Activated CD4-positive, alpha-beta T cell treated with anti-CD3 and anti-CD28 coated beads for 48 hours (primary cell): ENCODE results near the gene RBPJL.
A peak's percentile ranks its signal among the peaks of the same experiment; 100 is the strongest.

Experiments
- DNase-seq: peaks from one replicate; pipeline ENCODE4 v3.0.0-alpha.2; 2020

RBPJL gene

GRCh38 chr20:45294003-45294368 is 12.7 kb upstream of the RBPJL start:
- no peak for DNase-seq

DNA sequence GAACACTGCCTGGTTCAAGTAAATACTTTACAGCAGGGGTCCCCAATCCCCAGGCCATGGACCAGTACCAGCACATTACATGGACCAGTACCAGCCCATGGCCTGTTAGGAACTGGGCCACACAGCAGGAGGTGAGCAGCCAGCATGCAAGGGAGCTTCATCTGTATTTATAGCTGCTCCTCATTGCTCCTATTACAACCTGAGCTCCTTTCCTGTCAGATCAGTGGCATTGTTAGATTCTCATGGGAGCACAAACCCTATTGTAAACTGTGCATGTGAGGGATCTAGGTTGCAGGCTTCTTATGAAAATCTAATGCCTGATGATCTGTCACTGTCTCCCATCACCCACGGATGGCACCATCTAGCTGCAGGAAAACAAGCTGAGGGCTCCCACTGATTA is 12.0 kb upstream of the RBPJL start:
- DNase-seq = no peak

DNA sequence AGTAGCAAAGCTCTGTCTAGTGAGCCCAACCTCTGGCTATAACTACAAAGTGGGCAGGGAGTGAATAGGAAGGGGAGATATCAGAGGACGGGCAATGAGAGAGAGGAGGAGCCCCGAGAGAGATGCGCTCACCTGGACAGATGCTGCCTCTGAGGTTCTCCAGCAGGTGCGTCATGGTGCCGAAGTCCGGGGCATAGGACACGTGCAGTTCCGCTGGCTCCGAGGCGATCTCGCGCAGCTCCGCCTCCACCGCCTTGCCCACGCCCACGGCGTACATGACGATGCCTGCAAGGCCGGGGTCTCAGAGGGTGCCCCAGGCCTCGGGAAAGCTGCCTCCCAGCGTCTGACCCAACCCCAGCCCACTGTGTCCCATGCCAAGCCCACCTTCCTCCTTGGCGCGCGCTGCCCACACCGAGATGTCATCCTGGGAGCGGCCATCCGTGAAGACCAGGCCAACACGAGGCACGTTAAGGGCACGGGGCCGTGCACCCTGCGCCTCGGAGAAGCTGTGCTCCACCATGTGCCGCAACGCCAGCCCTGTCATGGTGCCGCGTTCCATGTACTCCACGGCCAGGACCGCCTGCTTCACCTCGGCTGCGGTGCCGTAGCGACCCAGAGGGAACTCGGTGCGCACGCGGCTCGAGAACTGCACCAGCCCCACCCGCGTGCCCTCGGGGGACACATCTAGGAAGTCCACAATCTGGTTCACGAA is 8.7 kb upstream of the RBPJL start:
- DNase-seq = no peak

GRCh38 chr20:45299786-45300185 is 6.9 kb upstream of the RBPJL start:
- no peak for DNase-seq

DNA sequence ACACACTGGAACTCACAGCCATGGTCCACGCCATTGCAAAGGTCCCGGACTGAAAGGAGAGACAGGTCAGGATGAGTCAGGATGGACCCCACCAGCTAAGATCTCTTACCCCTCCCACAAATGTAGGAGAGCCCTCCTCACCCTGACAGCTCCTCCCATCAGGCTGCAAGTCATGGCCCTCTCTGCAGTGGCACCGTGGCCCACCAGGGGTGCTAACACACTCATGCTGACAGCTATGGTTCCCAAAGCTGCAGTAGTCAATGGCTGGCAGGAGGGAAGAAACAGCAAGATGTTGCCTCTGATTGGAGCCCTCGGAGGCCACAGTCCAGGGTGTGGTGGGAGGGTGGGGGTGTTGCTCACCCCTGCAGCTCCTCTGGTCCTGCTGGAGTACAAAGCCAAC is 5.7 kb upstream of the RBPJL start:
- DNase-seq = peak; percentile 77

DNA sequence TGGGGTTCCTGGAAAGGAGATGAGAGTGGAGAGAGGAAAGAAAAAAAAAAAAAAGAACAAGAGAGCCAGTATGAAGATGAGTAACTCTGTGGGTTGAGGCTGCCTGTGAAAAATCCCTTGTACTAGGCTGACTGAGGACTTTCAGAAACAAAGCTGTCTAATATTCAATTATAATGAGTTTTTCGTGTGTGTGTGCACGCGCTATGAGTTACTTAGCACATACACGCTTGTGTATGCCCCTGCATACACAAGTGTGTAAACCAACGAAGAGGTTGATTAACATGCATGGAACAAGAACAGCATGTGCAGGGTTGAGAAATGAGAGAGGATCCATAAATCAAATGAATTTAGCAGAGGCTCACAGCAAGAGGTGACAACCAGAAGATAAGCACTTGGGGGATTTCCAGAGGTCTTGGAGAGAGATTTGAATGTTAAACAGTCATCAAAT is 4.8 kb upstream of the RBPJL start:
- no peak for DNase-seq

DNA sequence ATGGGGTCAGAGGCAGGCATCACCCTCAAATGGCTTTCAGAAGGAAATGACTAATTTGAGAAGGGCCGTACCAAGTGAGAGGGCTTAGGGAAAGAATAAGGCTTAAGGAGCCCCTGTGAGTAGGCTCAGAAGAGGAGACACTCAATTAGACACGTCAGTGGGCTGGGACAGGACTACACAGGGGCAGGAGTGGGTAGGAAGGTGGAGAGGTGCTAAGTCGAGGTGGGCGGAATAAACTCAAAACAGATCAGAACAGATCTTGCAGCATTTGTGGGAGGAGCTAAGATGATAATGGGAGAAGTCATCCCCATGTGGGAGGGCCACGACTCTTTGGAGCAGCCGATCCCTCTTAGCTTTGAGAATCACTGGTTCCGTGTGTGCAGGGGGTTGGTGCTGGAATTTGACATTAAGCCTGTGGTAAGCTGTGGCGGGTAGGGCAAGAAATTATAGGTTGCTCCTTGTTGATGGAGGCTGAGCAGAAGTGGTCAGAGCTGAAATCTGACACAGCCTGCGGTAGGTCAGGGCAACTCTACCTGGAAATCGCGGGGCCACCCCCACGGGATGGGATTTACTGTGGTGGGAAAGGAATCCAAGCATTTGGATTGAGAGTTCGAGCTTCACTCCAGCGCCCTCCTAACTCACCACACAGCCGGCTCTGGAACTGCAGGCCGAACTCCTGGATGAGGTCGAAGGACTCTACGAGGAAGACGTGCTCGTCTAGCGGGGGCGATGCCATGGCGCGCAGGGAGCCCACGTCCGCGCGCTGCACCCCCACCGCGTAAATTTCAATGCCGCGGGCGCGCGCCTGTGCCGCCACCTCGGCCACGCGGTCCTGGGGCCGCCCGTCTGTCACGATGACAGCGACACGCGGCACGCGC is 2.8 kb upstream of the RBPJL start:
- no peak for DNase-seq

DNA sequence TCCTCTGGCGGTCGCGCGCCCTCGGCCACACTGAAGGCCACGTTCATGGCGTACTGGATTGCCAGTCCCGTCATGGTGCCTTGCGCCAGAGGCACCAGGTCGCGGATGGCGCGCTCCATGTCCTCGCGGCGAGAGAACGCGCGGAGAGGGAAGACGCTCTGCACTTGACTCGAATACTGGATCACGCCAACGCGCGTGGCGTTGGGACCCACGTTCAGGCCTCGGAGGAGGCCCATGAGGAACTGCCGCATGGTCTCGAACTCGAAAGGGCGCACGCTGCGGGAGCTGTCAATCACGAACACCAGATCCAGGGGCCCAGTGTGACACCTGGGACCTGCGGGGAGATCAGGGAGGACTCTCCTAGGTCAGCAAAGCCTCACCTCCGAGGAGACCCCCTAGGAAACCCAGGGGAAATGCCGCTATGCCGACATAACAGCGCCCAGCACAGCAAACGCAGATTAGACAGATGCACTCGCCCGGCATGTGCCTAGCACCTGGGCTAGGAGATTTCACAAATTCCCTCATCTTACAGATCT is 2.1 kb upstream of the RBPJL start:
- DNase-seq = no peak

DNA sequence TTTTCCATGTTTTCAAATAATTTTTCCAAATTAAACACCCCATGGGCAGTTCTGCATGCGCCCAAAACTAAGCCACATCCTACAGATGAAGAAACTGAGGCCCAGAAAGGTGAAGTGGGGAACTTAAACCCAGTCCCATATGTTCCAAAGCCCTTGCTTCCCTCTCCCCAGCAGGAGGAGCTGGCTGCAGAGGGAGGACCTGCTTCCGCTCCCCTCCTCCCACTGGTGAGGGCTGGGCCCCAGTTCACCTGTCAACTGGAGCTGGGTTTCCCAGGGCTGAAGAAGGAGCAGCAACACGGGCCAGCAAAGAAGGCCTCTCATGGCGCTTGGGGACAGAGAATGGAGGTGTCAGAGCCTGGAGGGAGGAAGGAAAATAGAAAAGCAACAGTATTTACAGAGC is 1.4 kb upstream of the RBPJL start:
- DNase-seq = no peak

GRCh38 chr20:45307076-45307640 is 518 bp downstream of the RBPJL start:
- DNase-seq = no peak

DNA sequence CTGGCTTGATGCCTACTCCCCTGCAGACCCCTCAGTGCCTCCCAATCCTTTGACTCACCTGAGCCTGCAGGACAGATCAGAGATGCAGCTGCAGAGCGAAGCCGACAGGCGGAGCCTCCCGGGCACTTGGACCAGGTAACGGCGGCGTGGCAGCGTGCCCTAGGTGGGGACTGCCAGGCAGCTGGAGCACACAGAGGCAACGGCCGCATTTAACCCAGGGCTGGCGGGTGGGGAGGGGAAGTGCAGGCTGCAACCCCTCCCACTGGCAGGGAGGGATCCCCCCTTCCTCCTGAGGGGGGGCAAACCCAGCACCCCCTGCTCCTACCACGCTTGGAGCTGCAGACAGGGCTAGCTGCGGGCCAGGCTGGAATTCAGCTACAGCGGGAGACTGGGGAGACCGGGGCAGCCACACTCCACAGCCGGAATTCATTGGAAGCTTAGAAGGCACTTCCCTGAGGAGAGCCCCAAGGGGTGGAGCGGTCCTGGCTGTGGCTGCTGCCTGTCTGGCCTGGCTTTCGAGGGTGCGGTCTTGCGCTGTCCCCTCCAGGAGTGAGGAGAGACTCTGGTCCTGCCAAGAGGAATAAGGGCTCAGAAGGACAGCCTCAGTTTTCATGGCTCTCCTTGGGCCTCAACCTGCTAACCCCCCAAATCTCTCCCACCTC is 1.6 kb downstream of the RBPJL start, which contains the start of gene MATN4:
TSS of gene MATN4 (minus strand) at position 183 of the 662 bp plus-strand sequence. CDS start 2,717 bp downstream, outside the sequence.
- no peak for DNase-seq

DNA sequence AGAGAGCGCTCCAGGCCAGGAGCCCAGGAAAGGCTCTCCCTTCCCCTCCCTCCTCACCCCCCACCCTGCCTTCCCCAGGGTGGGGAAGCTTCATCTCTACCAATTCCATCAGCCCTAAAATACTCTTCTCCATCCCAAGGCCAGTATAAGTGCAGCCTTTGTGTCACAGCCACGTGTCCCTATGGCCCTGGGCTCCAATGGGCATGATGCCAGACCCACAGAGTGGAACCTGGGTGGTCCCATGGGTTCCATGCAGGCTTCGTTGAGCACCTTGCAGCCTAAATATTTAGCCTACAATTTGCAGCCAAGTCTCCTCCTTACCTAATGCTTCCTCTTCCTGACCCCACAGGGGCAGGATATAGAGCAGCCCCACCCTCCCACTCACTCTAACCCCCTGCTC is 2.4 kb downstream of the RBPJL start:
- DNase-seq = no peak

- peak; percentile 83 for DNase-seq
These were observed 5.1 kb downstream of the RBPJL start for GRCh38 chr20:45311589-45312211.

DNA sequence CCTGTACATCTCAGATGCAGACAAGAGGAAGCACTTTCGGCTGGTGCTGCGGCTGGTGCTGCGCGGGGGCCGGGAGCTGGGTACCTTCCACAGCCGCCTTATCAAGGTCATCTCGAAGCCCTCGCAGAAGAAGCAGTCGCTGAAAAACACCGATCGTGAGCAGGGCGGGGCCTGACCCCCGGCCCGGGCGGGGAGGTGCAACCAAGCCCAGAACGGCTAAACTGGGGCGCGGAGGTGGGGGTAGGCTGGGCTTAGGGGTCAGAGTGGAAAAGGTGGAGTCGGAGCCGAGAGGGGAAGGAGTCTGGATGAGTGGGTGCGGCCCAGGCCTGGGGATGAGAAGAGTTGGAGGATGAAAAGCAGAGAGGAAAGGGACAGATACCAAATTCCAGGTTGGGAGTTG is 5.6 kb downstream of the RBPJL start:
- no peak for DNase-seq

DNA sequence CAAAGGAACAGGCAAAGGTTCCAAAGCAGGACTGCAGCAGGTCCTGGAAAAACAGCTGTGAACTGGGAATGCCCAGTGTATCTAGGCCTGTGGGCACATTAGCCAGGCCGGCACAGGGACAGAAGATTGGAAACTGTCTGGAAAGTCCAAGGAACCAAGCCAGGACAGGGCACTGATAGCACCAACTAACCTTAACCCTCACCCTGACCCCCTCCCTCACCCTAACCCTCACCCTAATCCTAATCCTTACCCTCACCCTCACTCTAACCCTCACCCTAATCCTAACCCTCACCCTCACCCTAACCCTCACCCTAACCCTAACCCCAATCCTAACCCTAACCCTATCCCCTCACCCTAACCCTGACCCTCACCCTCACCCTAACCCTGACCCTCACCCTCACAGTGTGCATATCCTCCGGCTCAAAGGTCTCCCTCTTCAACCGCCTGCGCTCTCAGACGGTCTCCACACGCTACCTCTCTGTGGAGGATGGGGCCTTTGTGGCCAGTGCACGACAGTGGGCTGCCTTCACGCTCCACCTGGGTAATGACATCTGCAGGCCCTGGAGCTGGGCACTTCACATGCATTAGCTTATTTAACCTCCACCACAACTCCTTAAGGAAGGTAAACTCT is 6.5 kb downstream of the RBPJL start:
- no peak for DNase-seq

- DNase-seq = no peak
These were observed 7.3 kb downstream of the RBPJL start for GRCh38 chr20:45313943-45314342.

DNA sequence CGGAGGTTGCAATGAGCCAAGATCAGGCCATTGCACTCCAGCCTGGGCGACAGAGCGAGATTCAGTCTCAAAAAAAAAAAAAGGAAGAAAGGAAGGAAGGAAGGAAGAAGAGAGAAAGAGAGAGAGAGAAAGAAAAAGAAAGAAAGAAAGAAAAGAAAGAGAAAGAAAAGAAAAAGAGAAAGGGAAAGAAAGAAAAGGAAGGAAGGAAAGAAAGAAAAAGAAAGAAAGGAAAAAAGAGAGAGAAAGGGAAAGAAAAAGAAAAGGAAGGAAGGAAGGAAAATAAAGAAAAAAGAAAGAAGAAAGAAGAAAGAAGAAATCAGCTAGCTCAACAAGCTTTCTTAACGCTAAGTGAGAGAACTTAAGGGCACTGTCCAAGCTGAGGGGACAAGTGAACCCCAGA is 9.0 kb downstream of the RBPJL start:
- DNase-seq = no peak

DNA sequence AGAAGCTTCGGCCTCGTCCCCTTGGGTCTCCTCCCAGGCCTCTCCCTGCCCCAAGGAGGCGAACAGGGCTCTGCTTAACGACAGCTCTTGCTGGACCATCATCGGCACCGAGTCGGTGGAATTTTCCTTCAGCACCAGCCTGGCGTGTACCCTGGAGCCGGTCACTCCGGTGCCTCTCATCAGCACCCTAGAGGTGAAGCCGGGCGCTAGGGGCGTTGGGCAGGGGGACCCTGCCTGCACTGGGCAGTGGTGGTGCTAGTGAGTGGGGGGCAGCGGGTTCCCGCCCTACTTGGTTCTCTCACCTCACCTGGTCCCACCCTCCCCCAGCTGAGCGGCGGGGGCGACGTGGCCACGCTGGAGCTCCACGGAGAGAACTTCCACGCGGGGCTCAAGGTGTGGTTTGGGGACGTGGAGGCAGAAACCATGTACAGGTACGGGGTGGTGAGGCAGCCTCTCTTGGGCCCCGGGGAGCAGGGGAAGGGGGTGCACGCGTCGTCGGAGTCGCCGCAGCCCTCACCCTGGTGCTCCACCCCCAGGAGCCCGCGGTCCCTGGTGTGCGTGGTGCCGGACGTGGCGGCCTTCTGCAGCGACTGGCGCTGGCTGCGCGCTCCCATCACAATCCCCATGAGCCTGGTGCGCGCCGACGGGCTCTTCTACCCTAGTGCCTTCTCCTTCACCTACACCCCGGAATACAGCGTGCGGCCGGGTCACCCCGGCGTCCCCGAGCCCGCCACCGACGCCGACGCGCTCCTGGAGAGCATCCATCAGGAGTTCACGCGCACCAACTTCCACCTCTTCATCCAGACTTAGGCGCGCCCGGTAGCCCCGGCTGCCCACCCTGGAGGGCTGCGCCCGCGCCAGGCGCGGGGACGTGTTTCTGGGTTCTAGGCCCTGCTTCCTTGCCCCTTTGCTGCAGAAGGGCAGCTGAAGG is 9.8 kb downstream of the RBPJL start:
- no peak for DNase-seq

GRCh38 chr20:45317826-45318225 is 11.2 kb downstream of the RBPJL start:
- no peak for DNase-seq

DNA sequence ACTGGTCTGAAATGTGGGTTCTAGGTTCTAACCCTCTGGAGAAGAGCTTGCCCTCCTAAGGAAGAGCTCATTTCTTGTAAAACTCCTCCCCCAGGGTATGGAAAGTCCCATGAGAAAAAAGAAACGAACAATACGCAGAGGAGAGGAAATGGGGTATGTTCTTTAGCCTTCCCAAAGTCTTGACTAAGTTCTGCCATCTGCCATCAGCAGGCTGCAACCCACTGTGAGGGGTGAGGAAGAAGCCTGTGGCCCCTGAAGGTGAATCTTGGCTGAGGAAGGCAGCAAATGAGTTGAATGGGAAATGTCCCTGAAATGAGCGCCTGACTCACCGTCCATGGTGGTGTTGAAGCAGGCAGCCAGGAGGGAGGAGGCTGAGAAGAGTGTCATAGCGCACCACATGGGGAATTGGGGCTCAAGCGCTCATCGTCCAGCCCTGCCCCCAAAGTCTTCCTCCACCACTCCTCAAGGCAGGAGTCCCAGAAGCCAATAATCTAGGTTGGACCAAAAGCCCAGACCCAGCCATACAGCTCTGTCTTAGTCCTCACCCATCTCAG is 11.8 kb downstream of the RBPJL start:
- no peak for DNase-seq

DNA sequence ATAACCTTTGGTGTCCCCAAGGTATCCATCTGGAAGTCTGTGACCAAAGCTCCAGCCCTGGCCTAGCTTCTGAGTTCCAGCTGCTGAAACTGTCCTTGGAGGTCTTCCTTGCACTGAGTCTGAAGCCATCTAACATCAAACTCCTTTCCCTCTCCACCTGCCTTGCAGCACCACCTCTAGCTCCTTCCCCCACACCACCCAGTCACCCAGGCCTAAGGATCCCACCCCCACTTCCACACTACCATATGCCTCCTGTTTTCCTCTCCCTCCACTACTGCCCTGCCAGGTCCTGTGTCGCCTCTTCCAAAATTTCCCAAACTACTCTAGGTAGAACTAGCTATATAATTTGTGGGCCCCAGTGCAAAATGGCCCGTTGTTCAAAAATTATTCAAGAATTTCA is 12.3 kb downstream of the RBPJL start:
- no peak for DNase-seq
